GM19452 (cell line): ENCODE data around the gene BIN2.
"Not testable (repeated sequence)": the region's sequence is repeated elsewhere in the genome, so short reads cannot be mapped to it uniquely, and the experiment has no call there.

Experiments used
- ATAC-seq: cut with Tn5 transposase; IDR thresholded peaks from one replicate; pipeline ENCODE4 v1.9.1; 2021; ENCODE audit not compliant: unreplicated experiment

BIN2 gene

DNA sequence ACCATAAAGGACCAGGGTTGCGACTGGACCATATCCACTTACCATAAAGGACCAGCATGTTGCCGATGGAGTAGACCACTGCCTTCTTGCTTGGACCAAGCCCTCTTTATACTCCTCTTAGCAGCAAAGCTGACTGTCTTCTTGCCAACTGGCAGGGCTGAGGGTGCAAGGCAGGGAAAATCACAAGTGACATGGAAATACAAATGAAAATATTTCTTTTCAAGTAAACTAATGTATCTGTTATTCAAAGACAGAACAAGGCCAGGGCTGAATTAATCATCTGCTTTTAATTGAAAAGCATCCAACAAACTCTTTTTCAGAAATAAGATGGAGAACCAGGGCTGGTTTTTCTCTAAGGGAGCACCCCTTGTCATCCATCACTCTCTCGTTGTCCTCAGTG lies 22.6 kb upstream of the BIN2 start, which contains the start of gene CELA1:
Gene CELA1, minus strand, starts transcription at position 99 of the 400 bp plus-strand sequence. Its CDS starts 41 bp downstream, at position 58.
- ATAC-seq, result no peak

DNA sequence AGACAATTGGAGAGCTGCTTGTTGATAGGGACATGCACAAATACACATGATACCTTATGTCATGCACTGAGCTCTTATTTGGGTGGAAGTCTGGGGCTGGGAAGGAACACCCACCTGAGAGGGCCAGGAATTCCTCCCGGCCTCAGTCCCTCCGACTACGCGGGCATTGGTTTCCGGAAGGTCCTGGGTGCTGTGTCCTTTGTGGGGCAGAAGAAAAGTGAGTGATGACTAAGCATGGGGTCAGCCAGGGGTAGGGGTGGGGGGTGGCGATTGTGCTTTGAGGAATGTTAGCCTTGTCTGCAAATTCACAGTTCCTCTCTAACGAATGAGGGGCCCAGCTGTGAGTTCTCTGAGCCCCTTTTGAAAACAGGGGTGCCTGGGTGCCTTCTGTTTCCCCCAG lies 21.7 kb upstream of the BIN2 start:
- no peak for ATAC-seq

DNA sequence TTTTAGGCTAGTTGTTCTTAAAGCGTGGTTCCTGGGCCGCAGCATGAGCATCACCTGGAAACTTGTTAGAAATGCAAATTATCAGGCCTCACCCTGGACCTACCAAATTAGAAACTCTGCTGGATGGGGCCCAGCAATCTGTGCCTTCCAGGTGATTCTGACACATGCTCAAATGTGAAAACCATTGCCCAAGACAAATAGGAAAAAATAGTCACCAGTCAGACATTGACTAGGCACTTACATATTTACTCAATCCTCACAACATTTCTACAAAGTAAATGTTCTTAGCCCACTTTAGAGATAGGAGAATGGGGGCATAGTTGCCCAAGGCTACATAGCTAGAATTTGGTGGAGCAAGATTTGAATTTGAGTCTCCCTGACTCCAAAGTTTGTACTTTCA lies 19.2 kb upstream of the BIN2 start:
- ATAC-seq, result no peak

DNA sequence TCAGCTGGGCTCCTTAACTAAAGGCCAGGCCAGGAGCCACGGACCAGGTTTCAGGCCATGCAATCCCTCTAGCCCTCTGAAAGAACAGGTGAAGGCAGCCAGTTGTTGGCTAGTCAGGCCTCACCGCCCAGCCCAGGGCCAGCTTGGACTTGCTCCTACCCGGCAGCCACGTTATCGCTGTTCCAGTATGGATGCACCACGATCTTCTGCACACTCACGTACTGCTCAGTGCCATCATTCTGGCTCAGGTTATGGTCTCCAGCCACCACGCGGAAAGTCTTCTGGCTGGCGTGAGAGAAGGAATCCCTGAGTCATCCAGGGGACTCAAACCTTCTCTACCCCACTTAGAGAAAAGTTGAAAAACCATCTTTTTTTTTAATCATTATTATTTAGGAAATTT lies 18.4 kb upstream of the BIN2 start:
- ATAC-seq, result no peak

DNA sequence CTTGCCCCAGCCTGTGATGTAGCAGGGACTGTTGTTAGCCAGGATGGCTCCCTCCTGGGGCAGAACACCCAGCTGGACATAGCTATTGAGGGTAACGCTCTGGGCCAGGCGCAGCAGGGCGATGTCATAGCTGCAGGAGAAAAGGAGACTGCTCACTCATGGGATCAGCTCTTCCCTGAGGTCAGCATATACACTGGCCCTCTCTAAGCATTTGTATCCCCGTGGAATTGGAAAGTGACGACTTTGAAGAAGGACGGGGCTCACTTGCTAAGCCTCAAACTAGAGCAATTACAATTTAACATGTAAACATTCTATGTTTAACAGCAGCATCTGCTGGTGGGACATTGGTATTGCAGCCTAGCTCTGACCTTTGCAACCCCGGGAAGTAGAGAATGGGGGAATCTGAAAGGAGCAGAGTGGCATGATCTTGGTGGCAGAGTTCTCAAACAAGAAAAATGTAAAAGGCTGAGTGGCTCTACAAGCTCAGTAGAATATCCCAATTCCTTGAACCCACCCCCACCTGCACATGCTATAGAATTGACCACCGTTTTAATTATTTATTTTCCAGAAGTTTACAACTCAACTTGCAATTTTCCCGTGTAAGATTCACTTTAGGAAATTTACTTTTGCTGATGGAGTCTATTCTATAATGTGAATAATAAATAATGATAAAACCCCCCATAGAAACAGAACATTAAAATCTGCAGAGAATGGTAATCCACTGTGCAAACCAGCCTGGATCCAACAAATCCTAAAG lies 17.5 kb upstream of the BIN2 start:
- ATAC-seq, result no peak

DNA sequence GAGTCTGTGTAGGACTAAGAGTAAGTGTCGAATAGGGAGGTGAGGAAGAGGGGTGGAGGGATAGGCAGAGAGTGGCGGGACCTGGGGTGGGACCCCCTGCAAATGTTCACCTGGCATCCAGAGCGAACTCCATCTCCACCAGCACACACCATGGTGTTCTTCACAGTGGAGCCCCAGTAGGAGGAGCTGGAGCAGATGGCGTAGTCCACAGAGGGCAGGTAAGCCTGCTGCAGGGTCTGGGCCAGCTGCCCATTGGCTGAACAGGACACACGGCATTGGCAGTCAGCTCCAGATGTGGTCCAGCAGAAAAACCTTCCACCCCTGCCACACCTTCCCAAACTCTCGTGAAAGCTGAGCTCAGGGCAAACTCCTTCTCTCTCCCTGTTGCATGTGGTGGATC lies 15.8 kb upstream of the BIN2 start:
- no peak for ATAC-seq

DNA sequence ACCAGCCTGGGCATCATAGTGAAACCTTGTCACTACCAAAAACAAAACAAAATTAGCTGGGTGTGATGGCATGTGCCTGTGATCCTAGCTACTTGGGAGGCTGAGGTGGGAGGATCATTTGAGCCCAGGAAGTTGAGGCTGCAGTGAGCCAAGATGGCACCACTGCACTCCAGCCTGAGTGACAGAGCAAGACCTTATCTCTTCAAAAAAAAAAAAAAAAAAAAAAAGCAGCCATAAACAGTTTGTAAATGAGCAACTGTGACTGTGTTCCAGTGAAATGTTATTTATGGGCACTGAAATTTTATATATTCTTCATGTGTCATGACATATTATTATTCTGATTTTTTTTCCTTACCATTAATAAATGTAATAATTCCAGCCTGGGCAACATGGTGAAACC lies 13.4 kb upstream of the BIN2 start:
- ATAC-seq, result not testable (repeated sequence)

DNA sequence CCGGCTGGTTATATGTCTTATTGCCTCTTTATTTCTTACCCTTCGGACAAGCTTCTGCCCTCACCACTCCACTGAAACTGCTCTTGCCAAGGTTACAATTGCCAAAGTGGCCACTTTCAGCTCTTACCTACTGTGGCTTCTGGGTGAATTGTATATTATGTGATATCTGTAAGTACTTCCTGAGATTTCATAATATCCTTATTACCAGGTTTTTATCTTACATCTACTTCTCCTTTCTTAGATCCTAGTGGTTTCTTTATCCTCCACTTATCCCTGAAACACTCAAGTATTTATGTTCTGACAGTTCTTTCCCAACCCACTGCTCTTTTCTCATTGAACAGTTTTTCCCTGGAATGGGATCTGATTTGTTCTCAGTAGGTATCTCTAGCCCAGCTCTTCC lies 12.0 kb upstream of the BIN2 start:
- no peak for ATAC-seq

DNA sequence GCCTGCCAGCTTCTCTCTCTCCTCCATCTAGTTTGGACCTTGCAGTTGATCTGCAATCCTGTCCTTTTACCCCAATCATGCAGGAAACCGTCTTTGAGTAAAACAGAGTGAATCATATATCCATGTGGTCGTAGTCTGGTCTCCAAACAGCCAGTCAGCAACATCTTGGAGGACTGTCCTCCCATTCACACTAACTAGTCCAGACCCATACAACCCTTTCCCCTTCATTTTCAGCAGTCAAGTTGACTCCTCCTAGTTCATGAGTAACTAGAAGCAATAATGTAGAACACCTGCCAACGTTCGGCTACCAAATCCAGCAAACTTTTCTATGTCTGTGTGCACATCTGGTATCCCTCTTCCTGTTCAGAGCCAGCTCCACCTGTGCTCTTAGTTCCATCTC lies 10.8 kb upstream of the BIN2 start:
- no peak for ATAC-seq

DNA sequence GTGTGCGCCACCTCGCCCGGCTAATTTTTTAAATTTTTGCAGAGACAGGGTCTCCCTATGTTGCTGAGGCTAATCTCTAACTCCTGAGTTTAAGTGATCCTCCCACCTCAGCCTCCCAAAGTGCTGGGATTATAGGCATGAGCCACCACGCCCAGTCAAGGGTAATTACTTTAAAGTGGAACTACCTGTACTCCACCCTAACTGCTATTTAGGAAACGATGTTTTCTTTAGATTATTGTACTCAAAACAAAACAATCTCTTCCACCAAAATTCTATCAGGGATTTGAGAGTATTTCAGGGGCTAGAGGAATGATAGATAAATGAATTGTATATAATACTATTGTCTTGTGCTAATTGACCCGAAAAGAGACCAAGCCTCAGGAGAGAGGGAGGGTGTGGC lies 9.6 kb upstream of the BIN2 start:
- no peak for ATAC-seq

DNA sequence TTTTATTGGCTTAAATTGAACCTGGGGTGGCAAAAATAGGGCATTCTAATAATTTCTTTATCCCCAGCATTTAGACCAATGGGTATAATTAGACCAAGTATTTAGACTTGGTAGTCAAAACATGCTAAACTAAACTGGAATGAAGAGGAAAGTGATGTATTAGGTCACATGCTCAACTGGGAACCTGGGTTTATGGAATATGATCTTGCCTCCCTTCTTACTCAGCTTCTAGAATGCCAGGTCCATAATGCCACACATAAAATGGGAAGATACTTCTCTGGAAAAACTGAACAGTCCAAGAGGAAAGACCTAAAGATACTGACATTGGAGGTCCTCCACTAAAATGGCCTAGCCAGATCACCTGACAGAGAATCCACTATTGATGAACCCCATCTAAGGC lies 6.2 kb upstream of the BIN2 start:
- ATAC-seq, result no peak

DNA sequence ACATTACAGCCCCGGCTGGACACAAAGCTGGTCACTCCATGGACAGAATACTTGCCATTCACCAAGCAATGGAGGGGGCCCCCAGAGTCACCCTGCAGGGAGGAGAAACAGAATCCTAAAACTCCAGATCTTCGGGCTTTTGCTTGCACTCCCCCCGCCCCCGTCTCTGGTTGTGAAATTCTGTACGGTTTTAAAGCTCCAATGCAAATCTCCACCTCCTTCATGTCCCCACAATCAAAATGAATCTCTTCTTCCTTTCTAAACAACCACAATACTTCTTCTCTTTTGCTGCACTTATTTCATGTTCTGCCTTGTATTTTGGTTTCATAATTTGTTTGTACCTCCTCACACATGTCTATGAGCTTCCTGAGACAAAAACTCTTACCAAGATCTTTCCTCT lies 5.8 kb upstream of the BIN2 start:
- ATAC-seq, result no peak

DNA sequence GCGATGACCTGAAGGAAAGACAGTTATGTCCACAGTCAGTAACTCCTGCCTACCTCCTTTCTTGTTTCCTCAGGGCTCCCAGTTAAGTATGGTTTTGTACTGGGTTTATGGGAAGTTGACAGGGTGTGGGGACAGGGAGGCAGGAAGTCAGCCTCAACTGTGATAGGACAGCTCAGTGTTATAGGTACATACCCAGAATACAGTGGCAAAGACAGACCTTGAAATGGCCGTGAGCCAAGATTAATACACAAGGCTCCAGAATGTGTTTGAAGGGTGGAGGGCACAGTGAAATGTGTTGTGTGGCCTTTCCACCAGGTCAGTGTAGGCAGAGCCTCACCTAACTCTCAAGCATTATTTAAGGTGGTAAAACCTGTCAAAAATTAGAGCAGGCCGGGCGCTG lies 4.6 kb upstream of the BIN2 start:
- ATAC-seq, result no peak

DNA sequence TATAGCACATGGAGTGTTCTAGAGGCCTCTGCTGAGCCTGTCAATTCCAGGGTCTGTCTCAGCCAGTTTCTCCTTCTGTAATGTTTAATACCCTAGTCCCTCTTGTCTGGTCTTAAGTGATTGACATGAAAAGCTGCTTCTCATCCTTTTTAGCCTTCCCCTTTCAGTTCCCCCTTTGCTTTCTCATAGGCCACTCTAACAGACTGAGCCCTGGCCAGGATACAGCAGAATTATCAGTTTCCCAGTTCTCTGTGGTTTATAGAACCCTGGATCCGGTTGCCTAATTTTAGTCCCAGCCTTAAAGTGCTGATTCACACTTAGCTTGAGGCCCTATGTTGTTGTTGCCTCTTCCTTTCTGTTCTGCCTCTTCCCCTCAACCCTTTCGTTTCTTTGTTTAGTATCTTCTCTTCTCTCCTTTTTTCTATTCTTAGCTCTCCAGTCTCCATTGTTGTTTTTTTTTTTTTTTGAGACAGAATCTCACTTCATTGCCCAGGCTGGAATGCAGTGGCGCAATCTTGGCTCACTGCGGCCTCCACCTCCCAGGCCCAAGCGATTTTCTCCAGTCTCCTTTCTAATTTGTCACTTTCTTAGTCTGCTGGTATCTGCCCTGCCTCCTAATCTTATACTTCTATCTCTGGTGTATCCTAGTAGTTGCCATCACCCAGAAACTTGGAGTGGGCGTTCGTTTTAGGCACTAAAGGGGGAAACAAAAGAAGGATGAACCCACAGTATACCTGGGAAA lies 2.9 kb upstream of the BIN2 start:
- ATAC-seq, result peak; percentile 46

DNA sequence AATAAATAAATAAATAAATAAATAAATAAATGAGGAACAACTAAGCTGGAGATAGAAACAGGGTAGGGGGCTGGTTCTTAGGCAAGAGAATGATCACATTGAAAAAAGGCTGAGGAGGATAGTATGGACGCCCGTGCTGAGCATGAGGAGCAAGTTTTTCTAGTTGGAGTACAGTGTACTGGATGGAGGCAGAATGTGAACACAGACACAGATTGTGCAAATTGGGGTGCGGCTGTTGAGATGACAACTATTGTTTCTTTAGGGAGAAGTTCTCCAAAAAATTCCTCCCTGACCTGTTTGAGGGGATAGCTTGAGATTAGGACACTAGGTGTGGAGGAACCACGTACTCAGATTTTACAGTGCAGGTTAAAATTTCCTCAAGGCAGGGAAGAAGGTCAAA lies 979 bp upstream of the BIN2 start:
- no peak for ATAC-seq

DNA sequence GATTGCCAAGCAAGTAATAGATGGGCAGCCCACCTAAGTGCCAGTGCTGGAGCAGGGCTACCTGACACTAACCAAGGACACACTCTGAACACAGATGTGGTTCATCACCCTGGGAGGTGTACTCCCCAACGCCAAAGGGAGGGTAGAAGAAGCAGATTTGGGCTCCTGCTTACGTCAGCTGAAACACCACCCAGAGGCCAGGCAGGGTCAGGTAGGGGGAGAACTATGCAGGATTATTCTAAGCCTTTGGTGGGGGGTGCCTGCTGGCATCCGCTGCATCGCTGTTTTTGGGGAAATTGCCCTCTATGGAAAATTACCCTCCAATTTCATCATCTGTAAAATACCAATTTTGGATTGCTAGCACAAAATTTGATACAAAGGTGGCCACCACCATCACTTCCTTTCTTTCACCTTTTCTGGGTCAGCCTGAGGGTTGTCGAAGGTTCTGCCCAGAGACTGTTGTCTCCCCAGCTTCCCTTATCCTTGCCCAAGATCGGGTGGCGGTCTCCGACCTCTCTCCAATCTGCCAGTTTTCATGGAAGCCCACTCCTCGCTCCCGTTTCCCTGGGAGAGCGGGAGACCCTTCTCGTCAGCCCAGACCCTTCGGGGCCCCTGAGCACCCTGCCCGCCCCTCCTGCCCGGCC lies 535 bp downstream of the BIN2 start:
- ATAC-seq, result peak; percentile 35

DNA sequence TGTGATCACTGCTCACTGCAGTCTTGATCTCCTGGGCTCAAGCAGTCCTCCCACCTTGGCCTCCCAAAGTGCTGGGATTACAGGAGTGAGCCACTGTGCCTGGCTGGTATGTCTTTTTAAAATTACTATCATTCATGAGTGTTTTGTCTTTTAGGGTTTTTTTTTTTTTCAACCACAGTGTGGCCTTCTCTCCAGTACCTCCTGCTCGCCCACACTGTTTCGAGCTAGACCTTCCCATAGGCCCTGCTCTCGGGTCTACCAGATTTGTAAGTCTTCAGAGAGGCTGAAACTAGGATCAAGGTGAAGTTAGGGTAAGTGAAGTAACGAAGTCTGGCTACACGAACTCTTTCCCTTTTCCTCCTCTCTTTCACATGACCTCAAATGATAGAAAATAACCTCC lies 1.5 kb downstream of the BIN2 start:
- no peak for ATAC-seq

DNA sequence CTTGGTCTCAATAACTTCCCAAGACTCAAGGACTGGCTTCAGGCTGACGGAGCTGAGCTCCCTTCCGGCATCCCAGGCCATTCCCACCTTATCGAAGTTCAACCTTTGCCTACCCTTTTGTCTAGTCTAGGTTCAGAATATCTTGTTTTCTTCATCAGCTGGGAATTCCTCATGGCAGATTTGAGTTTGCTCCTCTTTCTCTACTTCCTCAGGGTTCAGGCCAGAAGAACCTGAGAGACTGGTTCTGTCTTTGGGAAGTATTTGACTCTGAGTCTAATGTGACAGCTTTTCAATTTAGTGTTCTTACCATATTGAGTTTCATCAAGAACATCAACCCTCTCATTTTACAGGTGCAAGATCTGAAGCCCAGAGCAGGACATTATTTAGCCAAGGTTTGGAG lies 2.1 kb downstream of the BIN2 start:
- no peak for ATAC-seq

DNA sequence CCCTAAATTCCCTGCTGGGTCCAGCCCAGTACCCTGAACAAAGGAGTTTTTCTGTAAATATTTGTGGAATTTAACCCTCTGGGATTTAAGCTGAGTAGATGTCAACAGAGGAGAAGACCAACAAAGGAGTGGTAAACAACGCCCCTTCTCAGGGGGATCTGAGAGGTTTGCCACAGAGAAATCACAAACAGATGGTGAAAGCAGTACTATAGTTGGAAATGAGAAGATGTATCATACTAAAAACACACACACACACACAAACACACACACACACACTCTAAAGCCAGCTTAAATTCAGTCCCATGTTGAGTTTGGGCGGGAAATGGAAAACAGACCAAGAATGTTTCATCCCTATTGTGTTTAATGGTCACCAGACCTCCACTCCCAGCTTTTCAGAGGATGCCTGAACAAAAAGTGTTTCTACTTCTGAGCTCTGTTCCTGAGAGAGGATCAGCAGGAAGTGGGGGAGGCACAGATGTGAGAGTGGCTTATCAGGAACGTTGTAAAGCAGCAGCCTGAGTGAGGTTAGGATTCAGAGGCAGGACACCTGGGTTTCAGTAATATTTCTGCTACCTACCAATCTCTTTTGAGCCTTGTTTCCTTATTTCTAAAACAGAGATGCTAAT lies 3.2 kb downstream of the BIN2 start:
- no peak for ATAC-seq

DNA sequence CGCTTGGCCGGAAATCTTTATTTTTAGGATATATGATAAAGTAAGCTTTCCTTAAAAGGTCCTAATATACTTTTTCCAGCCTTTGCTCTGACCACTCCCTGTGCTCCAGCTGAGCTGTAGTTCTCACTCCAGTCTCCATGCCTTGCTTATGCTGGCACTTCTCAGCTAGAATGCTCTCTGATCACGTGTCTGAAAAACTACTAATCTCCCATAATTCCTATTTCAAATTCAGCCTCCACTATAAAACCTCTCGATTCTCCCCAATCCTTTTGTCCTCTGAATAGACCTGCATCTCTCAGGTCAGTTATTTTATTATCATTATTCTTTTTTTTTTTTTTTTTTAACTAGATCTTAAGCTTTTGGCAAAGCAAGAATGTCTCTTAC lies 3.7 kb downstream of the BIN2 start:
- ATAC-seq, result no peak

DNA sequence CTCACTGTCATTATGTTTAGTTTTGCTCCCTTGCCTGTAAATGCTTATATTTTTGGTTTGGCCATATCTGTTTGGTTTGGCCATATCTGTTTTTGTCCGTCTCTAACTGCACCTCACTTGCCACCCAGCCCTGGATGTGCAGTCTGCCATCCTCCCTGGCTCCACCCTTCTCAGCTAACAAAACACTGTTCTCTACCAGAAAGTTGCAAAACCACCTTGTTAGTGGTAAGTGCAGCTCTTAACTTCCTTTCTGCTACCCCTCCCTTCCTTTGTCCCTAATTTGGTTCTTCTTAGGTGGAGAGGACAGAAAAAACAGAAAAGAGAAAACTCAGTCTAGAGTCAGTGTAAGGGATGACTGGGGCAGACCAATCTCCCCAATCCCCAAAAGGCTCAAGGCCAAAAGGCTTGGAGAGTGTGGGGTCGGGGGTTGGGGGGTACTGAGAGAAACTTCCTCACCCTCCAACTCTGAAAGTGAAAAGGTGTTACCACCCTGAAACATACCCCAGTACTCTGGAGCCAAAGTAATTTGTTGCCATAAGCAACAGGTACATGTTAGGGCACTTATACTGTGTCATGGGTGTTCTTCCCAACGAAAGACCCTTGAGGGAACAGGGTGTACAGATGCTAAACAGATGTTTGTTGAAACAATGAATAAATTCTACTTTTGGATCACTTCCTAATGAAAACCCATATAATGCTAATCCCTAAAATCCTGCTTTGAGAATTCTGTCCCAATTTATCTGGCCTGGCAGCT lies 5.0 kb downstream of the BIN2 start:
- ATAC-seq, result no peak
